Stimulated activated CD8-positive, alpha-beta memory T cell treated with anti-CD3 and anti-CD28 coated beads, Interleukin-2, amount 100 ng/mL, for 1 hour (primary cell): Measurements from ENCODE around the gene DHRS7B.

Source experiments
- DNase-seq, 2 donors: peaks; one replicate each; pipeline ENCODE4 v3.0.0-alpha.2; 2020; ENCODE audit warnings: low read depth in 2 of 2

The DHRS7B gene

GRCh38 chr17:21239680-21240368 lies 113.1 kb downstream of the DHRS7B start:
- DNase-seq: no peak

DNA sequence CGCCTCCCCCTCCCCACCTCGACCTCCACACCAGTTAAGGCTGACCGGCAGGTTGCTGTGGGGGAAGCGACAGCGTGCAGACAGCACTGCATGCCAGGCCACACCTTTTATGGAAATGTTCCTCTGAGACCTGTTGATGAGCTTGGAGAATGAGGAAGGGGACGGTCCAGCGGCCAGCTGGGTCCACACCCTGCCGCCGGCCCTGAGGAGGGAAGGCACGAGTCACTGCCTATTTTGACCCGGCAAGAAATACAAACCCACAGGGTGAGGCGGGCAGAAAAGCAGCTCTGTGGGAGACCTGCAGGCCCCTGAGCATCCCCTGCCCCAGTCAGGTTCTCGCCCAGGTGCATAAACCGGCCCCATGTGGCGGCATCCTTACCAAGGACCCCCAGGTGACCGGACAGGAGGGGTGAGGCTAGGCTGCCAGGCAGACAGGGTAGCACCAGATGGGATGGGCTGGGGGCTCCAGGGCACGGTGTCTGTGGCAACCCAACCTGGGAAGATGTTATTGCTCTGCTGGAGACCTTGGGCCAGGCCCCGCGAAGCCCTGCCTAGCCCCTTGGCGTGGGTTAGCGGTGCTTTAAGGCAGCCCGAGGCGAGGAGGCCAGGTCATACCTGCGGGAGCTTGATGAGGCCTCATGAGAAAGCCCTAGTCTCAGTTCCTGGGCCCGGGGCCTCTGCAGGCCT lies 113.7 kb downstream of the DHRS7B start:
- DNase-seq: no peak
